BJ (cell line): ENCODE results near the gene WNT4. TPM values are rescaled to one million over a fixed set of nuclear protein-coding genes. Genes with fewer than 3 reads are reported as not detected.

Experiments
- CTCF ChIA-PET: fragments of 350-600 bp; formaldehyde crosslinking; extraction: SDS; loops from one replicate; lab custom pipeline; 2021; ENCODE audit warnings: antibody characterized with exemption, inconsistent platforms; lab: Yijun Ruan, JAX
- POLR2A ChIA-PET: fragments of 300-600 bp; sonication (Branson Sonifier 250); formaldehyde crosslinking; extraction: SDS; loops from one replicate; lab custom pipeline; 2021; ENCODE audit warnings: antibody characterized with exemption; lab: Charles Lee
- DNase-seq: peaks from one replicate; pipeline ENCODE4 v3.0.0-alpha.2; 2011; ENCODE audit warnings: low read depth
- H3K27me3 ChIP-seq: 2 replicates; pipeline ENCODE4 v1.6.0; 2011; ENCODE audit warnings: low read length; ENCODE audit not compliant: control insufficient read depth, insufficient read depth
- H3K36me3 ChIP-seq: 2 replicates; pipeline ENCODE4 v1.5.1; 2011; ENCODE audit warnings: low read length; ENCODE audit not compliant: control insufficient read depth, insufficient read depth
- H3K4me3 ChIP-seq: 2 replicates; pipeline ENCODE4 v1.5.1; 2011; ENCODE audit warnings: low read depth, mild to moderate bottlenecking, control low read depth, low read length
- CTCF ChIP-seq: IDR thresholded peaks from 2 replicates; pipeline ENCODE4 v1.5.1; 2011; ENCODE audit warnings: low read depth, mild to moderate bottlenecking, control low read depth, inconsistent platforms, low read length, moderate library complexity; ENCODE audit not compliant: insufficient read depth
- polyA plus RNA-seq: library from polyadenylated mRNA; depleted of rRNA; stranded (reverse); fragments of >200 nt; gene quantifications from 2 replicates; pipeline ENCODE4 v1.2.3, GENCODE V29; 2011

WNT4 gene
- polyA plus RNA-seq, 1 experiment = 0.13 TPM

DNA sequence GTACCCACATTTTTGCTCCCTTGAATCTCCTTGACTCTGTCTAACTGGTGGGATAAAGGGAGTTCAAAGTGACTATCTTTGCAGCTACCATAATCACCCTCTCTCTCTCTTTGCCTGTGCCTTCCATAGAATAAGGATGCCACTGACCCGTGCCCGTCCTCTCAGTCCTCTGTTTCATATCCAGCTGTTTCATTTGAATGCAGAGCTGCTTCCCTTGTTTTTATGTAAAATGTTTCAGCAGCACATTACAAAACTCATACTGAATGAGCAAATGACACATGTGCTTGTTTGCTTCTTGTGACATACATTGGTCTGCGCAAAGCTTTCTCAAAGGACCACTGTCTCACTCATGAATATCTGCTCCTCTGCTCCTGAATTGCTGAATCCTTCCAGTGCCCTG is 52.0 kb downstream of the WNT4 start:
- POLR2A ChIA-PET = no interaction called here
- CTCF ChIA-PET = interaction anchor here (0.7 to 1.8 kb wide), 3 partner anchors 11 to 16 kb away, joined by 3 to 8 read pairs (median 3); no protein-coding TSS in a partner anchor

DNA sequence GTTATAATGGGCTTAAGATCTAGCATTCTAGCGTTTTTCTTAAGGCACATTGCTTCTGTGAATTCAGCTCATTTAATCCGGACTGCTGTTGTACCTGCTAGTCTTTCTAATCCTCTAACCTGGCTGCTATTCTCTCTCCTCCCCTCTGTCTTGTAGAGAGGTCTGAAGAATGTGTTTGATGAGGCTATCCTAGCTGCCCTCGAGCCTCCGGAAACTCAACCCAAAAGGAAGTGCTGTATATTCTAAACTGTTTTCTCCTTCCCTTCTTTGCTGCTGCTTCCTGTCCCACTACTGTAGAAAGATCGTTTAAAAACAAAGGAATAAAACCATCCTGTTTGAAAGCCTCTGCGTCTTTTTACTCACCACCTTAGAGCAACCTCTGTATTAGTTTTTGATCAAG is 53.1 kb downstream of the WNT4 start:
- no peak for TF ChIP-seq CTCF
- Histone ChIP-seq H3K4me3 (no peak overlapping the region), H3K36me3 (no peaks in the 10 kb centered on the region; the same call in 1 of the 2 replicates), H3K27me3 (no peaks in the 10 kb centered on the region)
- POLR2A ChIA-PET = no interaction called here
- CTCF ChIA-PET = interaction anchor here (1.8 kb wide), 1 partner anchor 16 kb away, joined by 8 read pairs; no protein-coding TSS in a partner anchor
- DNase-seq = no peak

More for the DNA sequence above, 52.0 kb downstream of the WNT4 start:
- Histone ChIP-seq H3K36me3 (peaks cover 2% of the 10 kb centered on the region), H3K4me3 (no peak overlapping the region), H3K27me3 (no peaks in the 10 kb centered on the region)
- DNase-seq = no peak
- no peak for TF ChIP-seq CTCF

DNA sequence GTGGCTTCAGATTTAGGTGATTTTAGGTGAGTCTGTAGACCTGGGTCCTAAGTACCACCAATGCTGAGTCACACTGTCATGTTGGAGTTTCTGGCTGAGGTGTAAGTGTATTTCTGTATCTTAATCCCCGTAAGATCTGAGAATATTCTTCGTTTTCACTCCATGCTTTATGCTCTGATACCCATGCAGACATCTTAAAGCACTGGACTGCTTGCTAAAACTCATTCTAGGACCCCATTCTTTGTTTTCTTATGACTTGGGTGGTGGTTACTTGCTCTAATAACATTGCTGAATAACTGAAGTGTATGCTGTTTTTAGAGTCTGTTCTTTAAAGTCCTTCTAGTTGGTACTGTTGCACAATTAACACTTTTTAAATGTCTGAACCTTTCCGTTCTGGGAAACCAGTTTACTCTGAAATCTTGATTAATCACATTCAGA is 53.7 kb downstream of the WNT4 start:
- ChIA-PET CTCF (interaction anchor here (1.8 kb wide), 1 partner anchor 16 kb away, joined by 8 read pairs; no protein-coding TSS in a partner anchor), POLR2A (no interaction called here)
- Histone ChIP-seq H3K27me3 (no peaks in the 10 kb centered on the region), H3K36me3 (no peaks in the 10 kb centered on the region; the same call in 1 of the 2 replicates), H3K4me3 (no peak overlapping the region)
- no peak for TF ChIP-seq CTCF
- DNase-seq = no peak

- POLR2A ChIA-PET = no interaction called here
- H3K27me3 ChIP-seq = no peaks in the 10 kb centered on the region
- no peak for DNase-seq
- H3K36me3 ChIP-seq = no peaks in the 10 kb centered on the region; the same call in 1 of the 2 replicates
- CTCF ChIA-PET = interaction anchor here (0.7 kb wide), 1 partner anchor 15 kb away, joined by 3 read pairs; no protein-coding TSS in a partner anchor
- H3K4me3 ChIP-seq = no peak overlapping the region
- no peak for TF ChIP-seq CTCF
These were observed 54.6 kb downstream of the WNT4 start for GRCh38 chr1:22088331-22088730.

DNA sequence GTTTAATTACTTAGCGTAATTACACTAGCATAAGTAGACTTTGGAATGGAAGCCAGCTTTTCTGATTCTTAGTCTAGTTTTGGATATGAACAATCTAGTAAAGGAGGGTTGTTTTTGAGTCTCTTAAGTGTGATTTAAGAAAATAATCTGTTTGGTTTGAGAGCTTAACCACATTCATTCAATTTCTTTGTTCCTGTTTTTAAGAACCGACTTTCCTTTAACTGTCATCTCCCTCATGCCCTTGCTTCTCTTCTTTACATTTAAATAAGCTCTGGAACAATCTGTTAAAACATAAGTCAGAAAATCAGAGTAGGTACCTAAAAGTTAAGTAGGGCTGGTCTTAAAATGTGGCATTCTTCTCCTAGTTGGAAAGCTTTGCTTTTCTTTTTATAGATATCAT is 62.7 kb downstream of the WNT4 start:
- Histone ChIP-seq H3K27me3 (no peaks in the 10 kb centered on the region), H3K36me3 (peaks cover 6% of the 10 kb centered on the region), H3K4me3 (no peak overlapping the region)
- POLR2A ChIA-PET = no interaction called here
- TF ChIP-seq CTCF = no peak
- CTCF ChIA-PET = interaction anchor here (1.2 kb wide), 1 partner anchor 13 kb away, joined by 4 read pairs; no protein-coding TSS in a partner anchor
- DNase-seq = no peak
